ENCODE data around the gene POLD4.

POLD4 gene

DNA sequence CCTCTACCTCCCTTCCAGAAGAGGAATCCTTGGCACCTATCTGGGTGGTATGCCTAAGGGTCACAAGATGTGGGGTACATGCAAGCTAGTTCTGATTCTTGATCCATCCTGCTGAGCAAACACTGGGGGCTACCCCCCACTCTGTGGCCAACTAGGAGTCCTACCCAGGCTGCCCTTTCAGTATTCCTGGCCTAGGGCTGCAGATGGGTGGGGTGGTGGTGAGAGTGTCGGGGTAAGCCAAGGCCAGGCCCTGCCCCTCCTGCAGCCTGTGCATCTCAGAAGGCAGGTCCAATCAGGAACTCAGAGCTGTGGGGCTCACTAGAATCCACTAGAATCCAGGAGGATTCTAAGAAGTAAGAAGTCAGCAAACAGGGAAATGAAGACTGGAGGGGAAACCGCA, 39.1 kb downstream of the POLD4 start:
- no peak for DNase-seq

GRCh38 chr11:67313125-67313890, 40.0 kb downstream of the POLD4 start:
- DNase-seq = no peak

DNA sequence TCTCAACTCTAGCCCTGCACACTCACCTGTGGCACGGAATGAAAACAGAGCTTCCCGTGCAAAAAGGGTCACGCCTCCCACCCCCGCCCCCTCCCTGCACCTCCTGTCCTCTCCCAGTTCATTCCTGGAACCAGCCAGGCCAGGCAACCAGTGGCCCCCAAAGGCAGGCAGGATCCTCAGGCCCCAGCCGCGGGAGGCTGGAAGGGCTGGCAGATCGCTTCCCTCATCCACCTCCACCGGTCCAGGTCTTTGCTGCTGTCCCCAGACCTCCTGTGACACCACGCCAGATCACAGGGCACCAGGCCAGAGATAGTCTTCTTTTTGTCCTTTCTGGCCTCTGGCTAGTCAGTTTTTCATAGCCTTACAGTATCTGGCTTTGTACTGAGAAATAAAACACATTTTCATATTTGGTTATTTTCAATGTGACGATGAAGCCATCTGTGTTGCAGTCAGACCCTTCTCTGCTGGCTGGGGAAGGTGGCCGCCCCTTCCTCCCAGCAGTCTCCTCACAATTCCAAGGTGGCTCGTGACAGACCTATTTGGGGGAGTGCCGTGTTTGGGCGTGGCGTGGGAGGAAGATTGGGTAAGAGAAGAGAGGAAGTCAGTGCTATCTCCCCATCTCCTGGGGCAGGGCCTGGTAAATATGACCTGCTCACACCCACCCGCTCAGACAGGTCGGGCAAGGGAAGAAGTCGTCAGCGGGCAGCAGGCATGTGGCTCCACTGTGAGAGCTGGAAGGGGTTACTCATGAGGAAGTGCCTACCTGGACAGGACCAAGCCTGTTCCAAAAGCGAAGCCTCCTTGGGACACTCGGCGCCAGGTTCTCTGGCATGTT, 40.9 kb downstream of the POLD4 start:
- DNase-seq = no peak

- DNase-seq = no peak
Observed at GRCh38 chr11:67311556-67312082, 41.7 kb downstream of the POLD4 start.

DNA sequence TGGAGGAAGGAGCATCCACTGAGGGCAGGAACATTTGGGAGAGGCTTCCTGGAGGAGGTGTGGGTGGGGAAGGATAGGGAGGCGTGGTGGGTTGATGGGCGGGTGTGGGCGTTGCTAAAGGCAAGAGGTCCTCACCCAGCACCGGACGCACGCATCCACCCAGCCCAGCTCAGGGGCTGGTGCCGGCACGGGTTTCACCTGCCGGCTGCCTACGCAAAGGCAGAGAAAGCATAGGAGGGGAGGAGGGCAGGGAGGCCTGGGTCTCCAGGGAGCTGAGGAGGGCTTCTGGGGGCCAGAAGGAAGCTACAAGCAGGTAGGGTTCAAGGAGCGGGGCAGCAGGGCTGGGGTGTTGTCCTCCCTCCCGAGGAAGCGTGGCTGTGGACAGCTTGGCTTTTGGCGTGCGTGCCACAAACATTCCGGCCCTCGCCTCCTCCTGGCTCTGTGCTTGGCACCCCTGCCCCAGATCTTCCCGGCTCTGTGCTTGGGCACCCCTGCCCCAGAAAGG, 42.2 kb downstream of the POLD4 start:
- no peak for DNase-seq

- DNase-seq = no peak
Observed at GRCh38 chr11:67310246-67311050, 42.9 kb downstream of the POLD4 start.

- no peak for DNase-seq
Observed at GRCh38 chr11:67309661-67310061, 43.7 kb downstream of the POLD4 start.

DNA sequence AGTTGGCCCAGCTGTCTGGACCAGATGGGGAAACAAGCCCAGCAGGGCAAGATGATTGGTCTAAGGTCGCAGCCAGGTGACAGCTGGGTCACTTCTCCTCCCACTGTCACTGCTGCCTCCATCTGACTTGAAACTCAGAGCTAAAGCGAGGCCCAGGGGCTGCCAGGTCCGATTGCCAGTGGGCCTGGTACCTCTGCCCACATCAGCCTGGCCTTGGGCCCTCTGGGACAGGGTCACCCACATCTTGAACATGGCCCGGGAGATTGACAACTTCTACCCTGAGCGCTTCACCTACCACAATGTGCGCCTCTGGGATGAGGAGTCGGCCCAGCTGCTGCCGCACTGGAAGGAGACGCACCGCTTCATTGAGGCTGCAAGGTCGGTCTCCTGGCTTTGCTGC, 44.2 kb downstream of the POLD4 start:
- no peak for DNase-seq

DNA sequence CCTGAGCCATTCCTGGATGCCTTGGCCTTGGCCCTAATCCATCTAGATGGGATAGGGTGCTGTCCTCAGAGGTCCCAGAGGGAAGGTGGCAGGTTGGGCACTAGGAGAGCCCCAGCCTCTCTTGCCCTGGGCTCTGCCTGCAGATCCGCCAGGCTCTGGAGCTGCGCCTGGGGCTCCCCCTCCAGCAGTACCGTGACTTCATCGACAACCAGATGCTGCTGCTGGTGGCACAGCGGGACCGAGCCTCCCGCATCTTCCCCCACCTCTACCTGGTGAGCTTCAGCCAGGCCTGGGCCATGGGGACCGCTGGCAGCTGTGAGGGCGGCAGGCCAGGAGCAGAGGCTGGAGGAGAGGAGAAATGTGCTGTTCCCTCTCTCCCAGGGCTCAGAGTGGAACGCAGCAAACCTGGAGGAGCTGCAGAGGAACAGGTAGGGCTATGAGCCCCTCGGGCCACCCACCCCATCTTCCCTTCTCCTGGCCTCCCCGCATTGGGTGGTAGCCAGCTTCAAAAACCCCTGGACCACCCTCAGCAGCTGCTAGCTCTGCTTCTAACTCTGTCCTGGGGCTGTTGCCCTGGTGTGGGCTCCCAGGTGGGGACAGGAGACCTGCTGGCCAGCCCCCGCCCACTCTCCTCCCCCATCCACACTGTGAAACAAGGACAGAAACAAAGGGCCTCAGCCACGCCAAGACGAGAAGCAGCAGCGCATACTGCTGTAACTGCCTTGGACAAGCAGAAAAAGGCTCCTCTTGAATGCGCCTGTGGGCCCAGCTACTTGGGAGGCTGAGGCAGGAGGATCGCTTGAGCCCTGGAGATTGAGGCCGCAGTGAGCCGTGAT, 45.1 kb downstream of the POLD4 start:
- no peak for DNase-seq

- DNase-seq = no peak
Observed at GRCh38 chr11:67307545-67308001, 45.8 kb downstream of the POLD4 start.

GRCh38 chr11:67306769-67307544, 46.4 kb downstream of the POLD4 start:
- no peak for DNase-seq

GRCh38 chr11:67304511-67305113, 48.7 kb downstream of the POLD4 start:
- no peak for DNase-seq

- DNase-seq = no peak
Observed at GRCh38 chr11:67303835-67304411, 49.4 kb downstream of the POLD4 start.

GRCh38 chr11:67303132-67303834, 50.1 kb downstream of the POLD4 start, which contains the start of gene SSH3:
Gene SSH3 (plus strand): TSS chr11:67303530. CDS start chr11:67303626, 96 bp downstream.
- DNase-seq = no peak

DNA sequence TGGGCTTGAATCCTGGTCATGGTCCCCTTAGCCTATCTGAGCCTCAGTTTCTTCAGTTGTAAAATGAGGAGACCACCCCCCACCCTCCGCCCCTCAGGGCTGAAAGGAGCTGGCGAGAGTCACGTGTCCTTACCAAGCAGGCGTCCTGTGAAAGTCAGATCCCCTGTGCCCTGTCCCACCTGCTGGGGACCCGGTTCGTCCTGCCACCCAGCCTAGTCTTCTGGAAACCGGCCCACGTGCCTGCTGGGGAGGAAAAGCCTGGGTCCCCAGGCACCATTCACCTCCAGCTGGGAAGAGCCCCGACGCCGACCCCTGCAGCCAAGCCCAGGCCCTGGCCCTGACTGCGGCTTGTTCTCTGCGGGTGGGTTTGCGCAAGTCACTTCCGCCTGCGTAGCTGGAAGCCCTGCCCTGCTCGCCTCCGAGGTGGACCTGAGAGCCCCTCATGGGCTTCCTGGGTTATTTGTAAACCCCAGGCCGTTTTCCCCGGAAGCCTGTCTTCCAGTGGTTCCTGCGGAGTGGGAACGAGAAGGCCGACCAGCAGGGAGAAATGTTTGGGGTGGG, 50.7 kb downstream of the POLD4 start:
- no peak for DNase-seq

DNA sequence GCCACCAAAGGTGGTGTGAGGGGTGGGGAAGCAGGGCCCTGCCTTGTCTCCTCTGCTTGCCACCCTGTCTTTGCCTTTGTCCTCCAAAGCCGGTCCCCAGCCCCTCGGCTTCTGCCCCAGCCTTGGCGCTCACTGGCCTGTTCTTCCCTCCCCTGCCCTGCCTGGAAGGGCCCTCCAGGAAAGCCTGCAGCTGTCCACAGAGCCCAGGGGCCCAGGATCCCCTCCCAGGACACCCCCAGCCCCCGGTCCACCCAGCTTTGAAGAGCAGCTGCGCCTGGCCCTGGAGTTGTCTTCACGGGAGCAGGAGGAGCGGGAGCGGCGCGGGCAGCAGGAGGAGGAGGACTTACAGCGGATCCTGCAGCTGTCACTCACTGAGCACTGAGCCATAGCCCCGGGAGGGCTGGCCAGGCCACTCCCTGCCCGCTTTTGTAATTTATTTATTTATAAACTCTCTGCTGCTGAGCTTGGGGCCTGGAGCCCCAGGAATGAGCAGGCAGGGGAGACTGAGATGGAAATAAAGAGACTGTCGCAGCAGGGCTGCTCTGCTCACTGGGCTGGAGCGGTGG, 51.3 kb downstream of the POLD4 start:
- no peak for DNase-seq

GRCh38 chr11:67301313-67301921, 51.9 kb downstream of the POLD4 start:
- no peak for DNase-seq
